ENCODE measurements around the gene IFITM10.
"Not testable (repeated sequence)": the region's sequence is repeated elsewhere in the genome, so short reads cannot be mapped to it uniquely, and the experiment has no call there.

The IFITM10 gene

DNA sequence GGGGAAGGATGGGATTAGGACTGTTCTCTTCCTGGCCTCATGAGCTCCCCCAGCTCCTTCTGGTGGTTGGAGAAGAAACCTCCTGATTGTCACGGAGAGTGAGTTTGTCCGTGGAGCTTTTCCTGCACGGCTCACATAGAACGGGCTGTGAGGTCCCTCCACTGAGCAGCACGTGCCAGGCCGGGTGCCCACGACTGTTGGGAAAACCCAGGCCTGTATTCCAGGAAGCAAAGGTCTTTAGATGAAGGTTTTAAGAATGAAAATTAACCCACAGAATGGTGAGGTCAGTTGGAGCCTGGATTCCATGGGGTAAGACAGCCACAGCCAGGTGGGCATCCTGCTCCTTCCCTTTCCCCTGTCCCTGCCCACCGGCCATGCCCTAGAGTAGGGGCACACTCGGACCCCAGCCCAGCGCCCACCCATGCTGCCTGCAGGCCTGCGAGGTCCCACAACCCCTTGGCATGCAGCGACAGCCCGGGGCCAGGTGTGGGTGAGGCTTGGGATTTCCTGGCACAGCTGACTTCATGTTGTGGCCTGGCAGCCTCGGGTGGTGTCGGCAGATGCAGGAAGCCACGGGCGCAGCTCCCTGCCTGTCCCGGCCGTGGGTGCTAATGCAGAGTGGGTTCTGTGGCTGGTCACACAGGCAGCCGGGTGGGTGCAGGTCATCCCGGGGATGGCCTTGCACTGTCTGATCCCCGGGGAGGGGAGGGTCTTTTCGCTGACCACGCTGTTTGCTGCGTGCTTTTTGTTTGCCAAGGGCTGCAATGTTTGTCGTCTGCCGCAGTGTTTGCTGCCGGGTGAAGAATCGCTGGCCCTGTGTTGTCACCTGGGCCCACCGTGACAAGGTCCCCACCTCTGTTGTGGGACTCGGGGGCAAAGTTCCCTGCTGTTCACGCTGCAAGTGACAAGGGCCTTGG is 60.9 kb downstream of the IFITM10 start:
- DNase-seq, result not testable (repeated sequence)

DNA sequence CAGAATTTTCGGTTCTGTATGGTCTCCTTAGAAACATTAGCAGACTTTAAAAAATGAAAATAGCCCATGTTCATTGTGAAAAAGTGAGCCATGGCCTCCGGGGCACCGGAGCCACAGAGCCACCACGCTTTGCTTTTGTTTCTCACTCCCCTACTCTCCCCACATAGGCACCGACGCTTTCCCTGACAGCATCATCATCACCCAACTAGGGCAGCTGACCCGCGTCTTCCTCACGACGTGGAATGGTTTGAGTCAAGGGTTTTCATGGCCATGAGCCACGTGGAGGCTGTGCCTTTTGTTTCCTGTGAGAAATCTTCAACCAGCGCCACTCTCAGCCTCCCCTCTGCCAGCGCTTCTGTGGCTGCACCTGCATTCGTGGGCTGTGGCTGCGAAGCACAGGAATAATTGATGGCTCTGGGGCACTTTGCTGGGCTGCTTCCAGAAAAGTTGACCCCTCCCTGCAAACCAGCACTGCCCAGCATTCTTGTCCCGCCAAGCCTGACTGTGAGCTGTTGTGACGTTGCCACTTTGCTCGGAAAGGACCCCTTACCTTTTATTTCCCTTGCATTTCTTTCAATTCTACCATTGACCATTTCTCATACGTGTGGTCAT is 62.0 kb downstream of the IFITM10 start:
- DNase-seq, result not testable (repeated sequence)

DNA sequence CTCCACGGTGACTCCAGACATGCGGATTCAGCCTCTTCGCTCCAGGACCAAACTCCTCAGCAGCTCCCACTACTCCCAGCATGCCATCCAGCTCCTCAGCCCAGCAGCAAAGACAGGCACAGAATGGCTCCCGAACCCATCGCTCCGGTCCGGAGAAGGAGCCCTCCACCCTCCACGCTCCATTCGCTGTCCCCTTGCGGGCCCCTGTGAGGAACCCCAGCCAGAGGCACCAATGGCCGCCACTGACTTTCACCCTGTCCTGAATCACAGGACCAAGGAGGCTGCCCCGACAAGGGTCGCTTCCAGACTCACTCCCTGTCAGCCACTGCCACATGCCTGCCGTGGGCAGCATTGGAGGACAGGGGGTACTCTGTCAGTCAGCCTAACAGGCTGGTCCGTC is 64.2 kb downstream of the IFITM10 start:
- not testable (repeated sequence) for DNase-seq

DNA sequence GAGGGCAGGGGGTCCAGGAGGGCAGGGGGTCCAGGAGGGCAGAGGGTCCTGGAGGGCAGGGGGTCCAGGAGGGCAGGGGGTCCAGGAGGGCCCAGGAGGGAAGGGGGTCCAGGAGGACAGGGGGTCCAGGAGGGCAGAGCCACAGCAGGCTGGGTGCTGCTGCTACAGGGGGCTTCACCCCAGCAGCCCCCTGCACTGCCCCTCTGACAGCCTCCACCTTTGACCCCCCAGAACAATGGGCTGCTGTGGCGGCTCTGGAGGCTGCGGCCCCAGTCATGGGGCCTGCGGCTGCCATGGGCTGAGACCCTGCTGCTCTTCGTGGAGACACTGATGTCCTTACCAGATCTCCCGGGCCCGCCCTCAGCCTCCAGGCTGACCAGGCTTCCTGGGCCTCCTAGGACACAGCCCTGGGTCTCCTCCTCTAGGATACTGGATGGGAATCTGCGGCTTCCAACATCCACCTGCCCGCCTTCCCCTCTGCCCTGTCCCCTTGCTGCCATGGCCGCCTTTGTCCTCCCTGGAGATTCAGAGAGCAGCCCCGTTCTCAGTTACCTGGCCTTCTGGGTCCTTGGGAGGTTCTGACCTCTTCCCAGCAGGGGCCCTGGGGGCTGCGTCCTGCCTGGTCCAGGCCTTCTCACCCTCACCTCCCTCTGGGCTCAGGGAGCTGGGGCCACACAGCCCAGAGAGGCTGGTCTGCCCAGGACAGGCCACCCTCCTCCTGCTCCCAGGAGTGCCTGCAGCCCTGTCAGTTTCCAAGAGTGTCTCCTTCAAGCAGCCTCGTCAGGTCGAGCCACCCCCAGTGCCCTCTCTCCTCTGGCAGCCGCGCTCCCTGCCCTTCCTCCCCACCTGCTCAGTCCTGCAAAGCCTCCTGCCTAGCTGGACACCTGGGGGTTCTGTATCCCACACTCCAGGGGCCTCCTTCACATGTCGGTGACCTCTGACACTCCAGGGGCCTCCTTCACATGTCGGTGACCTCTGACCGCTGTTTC is 65.2 kb downstream of the IFITM10 start:
- DNase-seq, result not testable (repeated sequence)

DNA sequence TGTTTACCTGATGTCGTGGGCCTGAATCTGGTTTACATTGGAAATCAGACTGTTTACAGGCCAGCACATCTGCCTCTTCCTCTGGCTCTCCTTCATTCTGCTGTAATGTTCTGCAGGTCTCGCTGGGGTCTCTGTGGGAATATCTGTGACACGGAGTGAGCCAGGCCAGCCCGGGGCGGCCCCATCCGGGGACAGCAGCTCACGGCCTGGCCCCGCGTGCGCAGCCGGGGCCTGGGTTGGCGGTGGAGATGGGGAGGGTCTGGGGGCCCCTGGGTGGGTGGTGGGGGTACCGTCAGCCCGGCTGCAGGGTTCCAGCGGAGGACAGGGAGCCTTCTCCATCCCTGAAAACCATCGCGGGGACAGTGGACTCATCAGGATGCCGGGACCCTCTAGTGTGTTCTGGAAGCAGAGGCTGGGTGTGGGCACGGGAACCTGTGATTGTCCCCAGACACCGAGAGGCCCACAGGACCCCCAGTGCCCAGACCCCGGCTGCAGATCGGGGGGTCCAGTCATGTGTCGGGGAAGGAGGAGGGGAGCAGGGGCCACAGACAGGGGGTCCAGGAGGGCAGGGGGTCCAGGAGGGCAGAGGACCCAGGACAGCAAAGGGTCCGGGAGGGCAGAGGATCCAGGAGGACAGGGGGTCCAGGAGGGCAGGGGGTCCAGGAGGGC is 66.4 kb downstream of the IFITM10 start:
- DNase-seq, result not testable (repeated sequence)

DNA sequence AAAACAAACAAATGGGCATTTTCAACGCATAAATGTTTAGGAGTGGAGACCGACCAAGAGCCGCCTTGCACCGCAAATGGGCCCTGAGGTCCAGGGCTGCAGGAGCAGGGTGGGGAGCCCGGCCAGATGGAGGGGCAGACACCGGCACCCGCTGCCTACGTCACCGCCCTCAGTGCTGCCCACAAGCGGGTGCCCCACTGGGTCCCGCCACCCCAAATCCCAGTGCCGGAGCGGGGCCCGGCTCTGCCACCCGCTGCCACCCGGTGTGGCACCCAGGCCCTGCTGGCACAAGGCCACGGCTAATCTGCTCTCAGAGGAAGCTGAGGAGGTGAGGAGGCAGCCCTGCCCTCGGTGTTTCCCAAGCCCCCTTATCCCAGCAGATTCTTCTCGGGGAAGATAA is 67.2 kb downstream of the IFITM10 start:
- DNase-seq, result not testable (repeated sequence)

All from fibroblast of skin of right quadriceps (primary cell).